Caco-2 (cell line): Measurements from ENCODE around the gene OSBPL5. TPM values are rescaled to one million over a fixed set of nuclear protein-coding genes. Genes with fewer than 3 reads are reported as not detected.
"Not testable (repeated sequence)": the region's sequence is repeated elsewhere in the genome, so short reads cannot be mapped to it uniquely, and the experiment has no call there.

Experiments used
- BruUV-seq: library from RNA; stranded (reverse); fragments of 400-500 nt; replicated peaks from 2 replicates; lab custom pipeline; 2021; lab: Mats Ljungman, UMichigan
- CTCF ChIA-PET: fragments of 300-600 bp; sonication (Branson Sonifier 250); formaldehyde crosslinking; loops from one replicate; lab custom pipeline; 2022; ENCODE audit warnings: antibody characterized with exemption; lab: Charles Lee
- POLR2A ChIA-PET: fragments of 300-600 bp; sonication (Branson Sonifier 250); formaldehyde crosslinking; loops from one replicate; lab custom pipeline; 2022; ENCODE audit warnings: antibody characterized with exemption; lab: Charles Lee
- DNase-seq, 2 experiments: peaks; one replicate each; pipeline versions ENCODE4 v3.0.0 to v3.0.0-alpha.2; 2020 to 2022
- H3K27me3 ChIP-seq: replicated peaks from 2 replicates; pipeline ENCODE4 v1.6.0; 2011; ENCODE audit warnings: low read length; ENCODE audit not compliant: control insufficient read depth, insufficient read depth
- H3K36me3 ChIP-seq: 2 replicates; pipeline ENCODE4 v1.5.1; 2011; ENCODE audit warnings: low read length; ENCODE audit not compliant: control insufficient read depth, insufficient read depth
- H3K4me1 ChIP-seq: fragments of 250-450 bp; sonication (Bioruptor Pico); 2 replicates; pipeline ENCODE4 v1.5.1; 2020; ENCODE audit warnings: mild to moderate bottlenecking
- H3K4me3 ChIP-seq: 2 replicates; pipeline ENCODE4 v1.5.1; 2011; ENCODE audit warnings: low read depth, mild to moderate bottlenecking, control low read depth, low read length
- H3K9me3 ChIP-seq: fragments of 250-450 bp; sonication (Bioruptor Pico); 2 replicates; pipeline ENCODE4 v1.5.1; 2020; ENCODE audit warnings: mild to moderate bottlenecking, moderate library complexity
- H3K27ac Mint-ChIP-seq: one replicate; pipeline ENCODE4 v1.8.0; 2022; ENCODE audit warnings: mixed read lengths; ENCODE audit not compliant: unreplicated experiment
- H3K27me3 Mint-ChIP-seq: one replicate; pipeline ENCODE4 v1.8.0; 2022; ENCODE audit warnings: mixed read lengths; ENCODE audit not compliant: insufficient read depth, unreplicated experiment
- H3K36me3 Mint-ChIP-seq: one replicate; pipeline ENCODE4 v1.8.0; 2022; ENCODE audit warnings: mild to moderate bottlenecking, mixed read lengths; ENCODE audit not compliant: insufficient read depth, unreplicated experiment
- H3K4me1 Mint-ChIP-seq: one replicate; pipeline ENCODE4 v1.8.0; 2022; ENCODE audit warnings: low read depth, mixed read lengths; ENCODE audit not compliant: unreplicated experiment
- H3K4me3 Mint-ChIP-seq: one replicate; pipeline ENCODE4 v1.8.0; 2022; ENCODE audit warnings: mild to moderate bottlenecking, moderate library complexity, mixed read lengths; ENCODE audit not compliant: unreplicated experiment
- H3K9me3 Mint-ChIP-seq: one replicate; pipeline ENCODE4 v1.8.0; 2022; ENCODE audit warnings: mixed read lengths; ENCODE audit not compliant: unreplicated experiment
- intact Hi-C: fragments of 100-400 bp; cut with micrococcal nuclease; formaldehyde crosslinking; loops from one replicate; pipeline ENCODE4 v1.10.0; 2022; ENCODE audit not compliant: unreplicated experiment
- total RNA-seq: library from RNA; stranded (reverse); gene quantifications from 2 replicates; pipeline ENCODE4 v1.2.3, GENCODE V29; 2022
- TF ChIP-seq, protein P1 (sequence below), 2 experiments: fragments of 200-600 bp in 1 of 2; IDR thresholded peaks; 1 replicate in 1 of 2; 2 replicates in 1 of 2; pipeline versions ENCODE4 v1.5.1 to v1.8.0; 2011 to 2022; ENCODE audit warnings: antibody characterized with exemption in 1 of 2, control low read depth in 1 of 2, inconsistent platforms in 1 of 2, low read depth in 1 of 2, low read length in 1 of 2, mild to moderate bottlenecking in 1 of 2, moderate library complexity in 1 of 2; ENCODE audit not compliant: insufficient read depth in 1 of 2, severe bottlenecking in 1 of 2, unreplicated experiment in 1 of 2

Gene OSBPL5
- total RNA-seq, 1 experiment from 2014 or later: 4.9 TPM

DNA sequence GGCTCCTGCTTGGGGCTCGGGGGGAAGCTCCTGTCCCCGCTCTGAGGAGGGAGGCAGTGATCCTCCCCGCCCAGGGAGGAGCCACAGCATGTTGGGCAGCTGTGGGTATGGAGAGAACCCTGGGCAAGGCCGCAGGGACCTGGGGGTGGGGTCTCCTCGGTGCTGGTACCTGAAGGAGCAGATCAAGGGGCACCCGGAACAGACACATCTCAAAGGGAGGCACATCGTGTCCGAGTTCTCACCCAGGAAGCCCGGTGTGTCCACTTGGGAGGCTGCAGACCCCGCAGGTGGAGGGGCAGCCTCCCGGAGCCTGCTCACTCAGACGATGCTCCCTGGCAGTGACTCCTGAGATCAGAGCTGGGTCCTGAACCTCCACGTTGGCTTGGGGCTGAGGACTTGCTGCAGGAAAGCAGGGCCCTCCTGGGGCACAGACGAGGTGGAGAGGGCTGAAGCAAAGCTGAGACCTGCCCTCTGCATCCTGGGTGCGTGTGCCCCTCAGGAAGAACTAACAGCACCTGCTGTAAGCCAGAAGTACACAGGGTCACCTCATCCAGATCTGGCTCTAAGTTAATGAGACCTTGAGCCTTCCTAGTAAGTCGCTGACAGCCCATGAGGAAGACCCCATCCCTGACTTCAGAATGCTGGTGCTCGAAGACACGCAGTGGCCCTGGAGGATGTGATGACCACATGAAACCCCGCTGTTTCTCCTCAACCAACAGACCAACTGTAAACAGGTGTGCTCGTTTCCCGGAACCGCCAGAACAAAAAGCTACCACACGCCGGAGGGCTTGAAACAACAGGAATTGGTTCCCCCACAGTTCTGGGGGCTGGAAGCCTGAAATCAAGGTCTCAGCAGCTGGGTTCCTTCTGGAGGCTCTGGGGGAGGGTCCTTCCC, 5.9 kb upstream of the OSBPL5 start:
- no peak for DNase-seq
- Histone ChIP-seq H3K27me3 (no peaks in the 10 kb centered on the region; the same call in 1 of the 2 replicates), H3K4me3 (no peak overlapping the region), H3K9me3 (peaks cover 2% of the 10 kb centered on the region), H3K4me1 (no peaks in the 10 kb centered on the region), H3K36me3 (no peaks in the 10 kb centered on the region)
- TF ChIP-seq, protein P1, sequence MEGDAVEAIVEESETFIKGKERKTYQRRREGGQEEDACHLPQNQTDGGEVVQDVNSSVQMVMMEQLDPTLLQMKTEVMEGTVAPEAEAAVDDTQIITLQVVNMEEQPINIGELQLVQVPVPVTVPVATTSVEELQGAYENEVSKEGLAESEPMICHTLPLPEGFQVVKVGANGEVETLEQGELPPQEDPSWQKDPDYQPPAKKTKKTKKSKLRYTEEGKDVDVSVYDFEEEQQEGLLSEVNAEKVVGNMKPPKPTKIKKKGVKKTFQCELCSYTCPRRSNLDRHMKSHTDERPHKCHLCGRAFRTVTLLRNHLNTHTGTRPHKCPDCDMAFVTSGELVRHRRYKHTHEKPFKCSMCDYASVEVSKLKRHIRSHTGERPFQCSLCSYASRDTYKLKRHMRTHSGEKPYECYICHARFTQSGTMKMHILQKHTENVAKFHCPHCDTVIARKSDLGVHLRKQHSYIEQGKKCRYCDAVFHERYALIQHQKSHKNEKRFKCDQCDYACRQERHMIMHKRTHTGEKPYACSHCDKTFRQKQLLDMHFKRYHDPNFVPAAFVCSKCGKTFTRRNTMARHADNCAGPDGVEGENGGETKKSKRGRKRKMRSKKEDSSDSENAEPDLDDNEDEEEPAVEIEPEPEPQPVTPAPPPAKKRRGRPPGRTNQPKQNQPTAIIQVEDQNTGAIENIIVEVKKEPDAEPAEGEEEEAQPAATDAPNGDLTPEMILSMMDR (IDR thresholded peaks at IDR 0.05; ENCODE audit: insufficient read depth in 1 of 2, low read depth in 1 of 2, low read length in 1 of 2, severe bottlenecking in 1 of 2, unreplicated experiment in 1 of 2): no peak
- CTCF ChIA-PET: no interaction called here
- no peak overlapping the region for H3K27ac Mint-ChIP-seq
- no TSS peak for BruUV-seq
- intact Hi-C loops: no loop called here
- H3K27me3 Mint-ChIP-seq: peaks cover 8% of the 10 kb centered on the region
- POLR2A ChIA-PET: no interaction called here
- H3K4me3 Mint-ChIP-seq: no peak overlapping the region
- H3K4me1 Mint-ChIP-seq: peaks cover 6% of the 10 kb centered on the region
- H3K36me3 Mint-ChIP-seq: no peaks in the 10 kb centered on the region
- H3K9me3 Mint-ChIP-seq: no peaks in the 10 kb centered on the region

DNA sequence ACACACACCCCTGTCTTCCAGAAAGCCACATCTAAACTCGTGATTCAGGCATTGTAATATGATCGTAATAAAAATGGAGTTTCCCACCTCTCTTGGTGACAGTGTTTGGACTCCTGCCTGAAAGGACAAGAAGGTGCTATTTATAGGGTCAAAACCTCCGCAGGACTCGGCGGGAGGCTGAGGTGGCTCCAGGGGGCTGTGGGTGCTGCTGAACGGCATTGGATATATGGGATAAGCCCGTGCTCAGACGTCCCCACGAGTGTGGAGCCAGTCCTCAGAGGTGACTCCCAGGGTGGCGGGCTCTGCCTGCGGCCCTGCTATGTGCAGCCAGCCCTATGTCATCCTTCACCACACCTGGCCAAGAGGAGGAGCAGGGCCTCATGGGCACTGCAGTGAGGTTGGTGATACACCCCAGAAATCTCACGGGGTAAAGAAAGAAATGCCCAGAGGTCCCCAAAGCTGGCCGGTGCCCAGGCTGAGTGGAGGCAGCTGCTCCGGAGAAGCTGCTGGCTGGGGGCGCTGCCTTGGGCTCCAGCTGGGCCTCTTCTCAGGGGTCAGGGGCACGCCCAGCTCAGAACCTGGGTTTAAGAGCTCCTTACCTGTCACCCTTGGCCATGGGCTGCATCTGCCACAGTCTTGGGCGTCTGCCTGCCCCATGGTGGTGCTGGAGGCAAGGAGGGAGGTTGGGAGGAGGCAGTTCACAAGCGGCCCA, 5.1 kb upstream of the OSBPL5 start:
- ChIA-PET CTCF (no interaction called here), POLR2A (no interaction called here)
- H3K9me3 Mint-ChIP-seq: no peaks in the 10 kb centered on the region
- BruUV-seq: no TSS peak
- no peaks in the 10 kb centered on the region for H3K36me3 ChIP-seq
- no peaks in the 10 kb centered on the region for H3K27me3 ChIP-seq
- peaks cover 8% of the 10 kb centered on the region for H3K27me3 Mint-ChIP-seq
- H3K4me1 ChIP-seq: no peaks in the 10 kb centered on the region
- intact Hi-C loops: no loop called here
- H3K4me3 Mint-ChIP-seq: no peak overlapping the region
- TF ChIP-seq, protein P1 (IDR thresholded peaks at IDR 0.05; ENCODE audit: insufficient read depth in 1 of 2, low read depth in 1 of 2, low read length in 1 of 2, severe bottlenecking in 1 of 2, unreplicated experiment in 1 of 2): no peak
- no peak for DNase-seq
- peaks cover 6% of the 10 kb centered on the region for H3K4me1 Mint-ChIP-seq
- H3K27ac Mint-ChIP-seq: no peak overlapping the region
- H3K9me3 ChIP-seq: no peaks in the 10 kb centered on the region
- H3K36me3 Mint-ChIP-seq: no peaks in the 10 kb centered on the region
- H3K4me3 ChIP-seq: no peak overlapping the region

GRCh38 chr11:3169255-3170043, 4.3 kb upstream of the OSBPL5 start:
- Mint-ChIP-seq H3K27me3 (peaks cover 8% of the 10 kb centered on the region), H3K36me3 (no peaks in the 10 kb centered on the region), H3K27ac (no peak overlapping the region), H3K9me3 (no peaks in the 10 kb centered on the region), H3K4me1 (peaks cover 6% of the 10 kb centered on the region), H3K4me3 (no peak overlapping the region)
- intact Hi-C loops: no loop called here
- Histone ChIP-seq H3K27me3 (no peaks in the 10 kb centered on the region), H3K9me3 (no peaks in the 10 kb centered on the region), H3K4me3 (no peak overlapping the region), H3K4me1 (no peaks in the 10 kb centered on the region), H3K36me3 (no peaks in the 10 kb centered on the region)
- TF ChIP-seq, protein P1 (IDR thresholded peaks at IDR 0.05; ENCODE audit: insufficient read depth in 1 of 2, low read depth in 1 of 2, low read length in 1 of 2, severe bottlenecking in 1 of 2, unreplicated experiment in 1 of 2): no peak
- no TSS peak for BruUV-seq
- DNase-seq: no peak
- CTCF ChIA-PET: no interaction called here
- POLR2A ChIA-PET: interaction anchor here (0.6 kb wide), 1 partner anchor 48 kb away, joined by 4 read pairs; no protein-coding TSS in a partner anchor

DNA sequence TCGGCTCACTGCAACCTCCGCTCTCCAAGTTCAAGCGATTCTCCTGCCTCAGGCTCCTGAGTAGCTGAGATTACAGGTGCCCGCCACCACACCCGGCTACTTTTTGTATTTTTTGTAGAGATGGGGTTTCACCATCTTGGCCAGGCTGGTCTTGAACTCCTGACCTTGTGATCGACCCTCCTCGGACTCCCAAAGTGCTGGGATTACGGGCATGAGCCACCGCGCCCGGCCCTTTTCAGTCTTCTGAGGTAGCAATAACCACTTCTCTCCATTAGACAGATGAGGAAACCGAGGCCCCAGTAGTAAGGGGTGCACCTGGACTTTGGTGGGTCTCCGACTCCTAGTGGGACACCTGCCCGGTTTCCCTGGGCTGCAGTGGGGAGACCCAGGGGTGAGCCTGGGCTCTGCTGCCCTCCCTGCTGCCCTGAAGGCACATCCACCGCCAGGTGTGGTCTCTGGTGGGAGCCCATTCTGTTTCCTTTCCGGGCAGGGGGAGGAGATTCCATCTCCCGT, 3.7 kb upstream of the OSBPL5 start:
- BruUV-seq, H3K4me3 ChIP-seq, H3K36me3 ChIP-seq, H3K9me3 Mint-ChIP-seq, H3K4me3 Mint-ChIP-seq, H3K27me3 ChIP-seq, H3K9me3 ChIP-seq, H3K27ac Mint-ChIP-seq, DNase-seq, intact Hi-C loops, H3K27me3 Mint-ChIP-seq, H3K36me3 Mint-ChIP-seq, H3K4me1 Mint-ChIP-seq, H3K4me1 ChIP-seq, CTCF ChIA-PET: not testable (repeated sequence)
- POLR2A ChIA-PET: interaction anchor here (0.6 kb wide), 1 partner anchor 48 kb away, joined by 4 read pairs; no protein-coding TSS in a partner anchor
